Hematopoietic multipotent progenitor cell (in vitro differentiated cells): Measurements from ENCODE around the gene ABCG1. TPM values are rescaled to one million over a fixed set of nuclear protein-coding genes. Genes with fewer than 3 reads are reported as not detected.
A peak's percentile ranks its signal among the peaks of the same experiment; 100 is the strongest.

Experiments
- DNase-seq, 3 donors: peaks; one replicate each; pipeline ENCODE4 v3.0.0-alpha.2; 2011 to 2015; ENCODE audit warnings: low read depth in 2 of 3, low spot score in 2 of 3
- total RNA-seq: library from RNA; depleted of rRNA; stranded (reverse); fragments of >200 nt; gene quantifications from one replicate; pipeline ENCODE4 v1.2.3, GENCODE V29; 2012

The ABCG1 gene
- total RNA-seq, 1 donor = 45.5 TPM

DNA sequence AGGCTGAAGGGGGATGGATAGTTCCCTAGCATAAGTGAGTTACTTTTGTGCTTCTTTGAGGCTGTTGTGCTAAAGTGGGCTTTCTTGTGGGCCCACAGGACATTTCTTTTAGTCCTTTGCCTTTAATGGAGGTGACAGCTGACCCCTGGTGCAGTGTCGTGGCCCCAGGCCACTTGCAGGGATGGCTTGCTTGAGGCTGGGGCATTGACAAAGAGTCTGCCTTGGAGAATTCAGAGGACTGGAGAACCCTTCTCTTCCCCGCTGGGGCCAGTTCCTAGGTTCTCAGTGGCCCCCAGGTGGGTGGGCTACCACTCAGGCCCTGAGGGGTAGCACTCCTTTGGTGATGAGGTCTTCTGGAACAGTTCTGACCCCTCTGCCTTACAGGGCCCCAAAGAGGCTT is 12.8 kb downstream of the ABCG1 start:
- no peak for DNase-seq

DNA sequence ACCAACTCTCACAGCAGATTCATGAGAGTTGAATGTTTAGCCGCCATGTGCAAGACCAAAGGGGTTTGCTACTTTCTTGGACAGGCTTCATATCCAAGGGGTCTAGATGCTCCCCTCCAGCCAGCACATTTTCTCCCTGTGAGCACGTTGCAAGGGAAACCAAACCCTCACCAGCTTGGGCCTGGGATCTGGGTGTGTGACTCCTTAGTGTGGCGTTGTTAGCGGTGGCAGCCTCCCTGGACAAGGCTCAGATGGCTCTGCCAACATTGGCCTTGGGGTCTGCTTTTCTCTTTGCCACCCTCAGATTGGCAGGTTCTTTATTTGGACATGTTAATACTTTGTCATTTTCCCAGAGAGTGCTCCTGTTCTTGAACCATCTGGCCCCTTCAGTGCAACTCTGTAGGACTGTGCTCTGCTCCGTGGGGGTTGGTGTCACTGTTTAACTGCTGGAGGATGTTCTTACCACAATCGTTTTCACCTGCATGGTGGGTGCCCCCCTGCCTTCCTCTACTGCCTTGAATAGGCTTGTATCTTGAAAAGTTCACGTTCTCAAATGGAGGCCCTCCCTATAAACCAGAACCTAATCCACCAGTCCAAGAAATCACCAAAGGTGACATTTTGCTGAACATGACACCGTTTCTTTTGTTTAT is 13.4 kb downstream of the ABCG1 start:
- no peak for DNase-seq

DNA sequence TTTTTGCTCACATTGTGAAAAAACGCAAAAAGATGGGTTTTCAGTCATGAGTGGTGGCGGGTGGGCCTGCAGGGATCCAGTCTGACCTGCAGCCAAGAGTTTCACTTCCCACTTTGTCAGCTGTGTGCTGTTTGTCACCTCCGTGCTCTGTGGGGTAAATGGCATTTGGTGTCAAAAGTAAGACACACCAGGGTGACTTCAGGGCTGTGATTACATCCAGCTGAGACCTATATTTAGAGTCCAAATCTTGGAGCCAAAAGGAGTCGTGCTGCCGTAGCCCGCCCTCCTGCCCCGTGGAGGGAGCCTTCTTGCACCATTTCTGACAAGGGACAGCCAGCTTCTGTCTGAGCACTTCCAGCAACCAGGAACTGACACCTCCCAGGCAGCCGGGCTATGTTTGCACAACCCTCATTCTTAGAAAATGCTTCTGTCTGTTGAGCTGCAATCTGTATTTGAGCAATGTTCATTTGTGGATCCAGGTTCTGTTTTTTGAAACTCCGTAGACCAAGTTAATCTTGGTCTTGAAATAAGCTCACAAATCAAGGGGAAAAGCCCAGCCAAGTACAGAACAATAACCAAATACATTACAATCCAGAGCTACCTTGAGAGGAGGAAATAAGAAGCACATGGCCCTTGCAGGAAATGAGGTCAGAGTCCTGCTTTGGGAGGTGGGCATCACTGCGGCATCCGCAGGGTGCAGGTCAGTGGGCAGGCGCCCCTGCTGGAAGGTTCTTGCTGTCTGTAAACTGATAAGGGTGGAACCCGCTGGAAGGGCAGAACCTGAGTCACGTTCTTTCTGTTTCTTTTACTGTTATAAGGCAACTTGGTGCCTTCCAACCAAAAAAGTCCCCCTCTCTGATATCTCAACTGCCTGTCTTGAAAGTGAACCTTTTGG is 14.4 kb downstream of the ABCG1 start:
- peak; percentile 58 to 92 (median 92) for DNase-seq

DNA sequence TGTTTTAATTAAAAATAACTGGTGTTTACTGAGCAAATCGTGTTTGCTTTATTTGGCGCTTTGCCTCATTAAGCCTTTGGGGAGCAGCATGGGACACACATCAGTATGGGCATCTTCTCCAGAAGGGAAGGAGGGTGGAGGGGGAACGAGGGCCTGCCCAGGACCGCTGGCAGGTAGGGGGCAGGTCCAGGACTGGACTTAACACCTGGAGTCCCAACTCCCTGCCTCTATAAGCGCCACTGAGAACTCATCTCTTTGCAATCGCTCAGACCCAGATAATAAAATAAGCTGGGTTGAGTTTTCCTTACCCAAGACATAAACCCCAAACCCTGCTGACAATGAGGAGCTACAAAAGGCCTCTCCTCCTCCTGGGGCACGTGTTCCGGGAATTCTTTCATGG is 15.1 kb downstream of the ABCG1 start:
- DNase-seq = no peak

GRCh38 chr21:42234464-42235241 is 15.7 kb downstream of the ABCG1 start:
- DNase-seq = peak; percentile 79 to 83 (median 82)

DNA sequence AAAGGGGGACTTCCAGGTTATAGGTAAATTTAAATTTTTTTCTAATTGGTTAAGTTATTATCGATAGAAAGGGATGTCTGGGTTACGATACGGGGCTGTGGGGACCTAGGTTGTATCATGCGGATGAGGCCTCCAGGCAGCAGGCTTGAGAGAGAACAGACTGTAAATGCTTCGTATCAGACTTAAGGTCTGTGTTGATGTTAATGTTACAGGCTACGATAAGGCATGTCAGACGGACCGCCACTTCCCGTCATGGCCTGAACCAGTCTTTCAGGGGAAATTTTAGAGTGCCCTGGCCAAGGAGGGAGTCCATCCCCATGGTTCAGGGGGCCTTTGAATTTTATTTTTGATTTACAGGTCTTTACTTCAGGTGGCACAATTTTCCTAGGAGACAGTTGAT is 16.7 kb downstream of the ABCG1 start:
- no peak for DNase-seq

GRCh38 chr21:42236014-42236413 is 17.1 kb downstream of the ABCG1 start:
- no peak for DNase-seq

DNA sequence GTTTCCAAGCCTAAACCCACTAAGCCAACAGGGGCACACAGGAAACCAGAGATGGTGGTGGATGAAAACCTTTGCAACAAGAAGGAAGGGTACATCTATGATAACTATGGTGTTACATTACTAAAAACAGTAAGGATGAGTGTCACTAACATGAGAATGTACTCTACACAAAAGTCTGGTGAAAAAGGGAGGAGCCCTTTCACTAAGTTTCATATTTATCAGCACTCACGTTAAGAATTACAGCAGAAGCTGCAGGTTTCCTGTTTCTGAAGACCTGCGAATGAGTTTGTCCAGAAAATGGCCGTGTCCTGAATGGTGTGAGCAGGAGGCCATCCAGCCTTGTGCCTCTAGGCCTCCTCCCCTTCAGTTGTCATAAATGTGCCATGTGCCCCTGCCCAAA is 17.8 kb downstream of the ABCG1 start:
- peak in 1 of 3 donors; percentile 38 for DNase-seq

GRCh38 chr21:42237161-42237560 is 18.2 kb downstream of the ABCG1 start:
- DNase-seq = no peak

DNA sequence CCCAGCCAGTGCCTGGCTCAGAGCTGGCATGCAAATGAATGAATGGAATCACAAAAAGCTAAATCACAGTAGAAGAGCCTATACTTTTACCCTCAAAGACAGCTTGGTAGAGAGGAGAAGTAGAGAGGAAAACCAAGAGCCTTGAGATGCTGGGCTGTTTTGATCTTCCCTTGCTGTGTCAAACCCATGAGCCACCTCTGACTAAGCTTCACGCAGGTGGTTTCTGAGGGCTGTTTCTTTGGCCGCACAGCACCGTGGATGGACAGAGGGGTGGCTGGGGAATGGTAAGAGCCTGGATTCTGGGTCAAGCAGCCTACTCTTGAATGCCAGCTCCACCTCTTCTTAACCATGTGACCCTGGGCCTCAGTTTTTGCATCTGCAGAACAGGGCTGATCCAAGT is 18.6 kb downstream of the ABCG1 start:
- no peak for DNase-seq

DNA sequence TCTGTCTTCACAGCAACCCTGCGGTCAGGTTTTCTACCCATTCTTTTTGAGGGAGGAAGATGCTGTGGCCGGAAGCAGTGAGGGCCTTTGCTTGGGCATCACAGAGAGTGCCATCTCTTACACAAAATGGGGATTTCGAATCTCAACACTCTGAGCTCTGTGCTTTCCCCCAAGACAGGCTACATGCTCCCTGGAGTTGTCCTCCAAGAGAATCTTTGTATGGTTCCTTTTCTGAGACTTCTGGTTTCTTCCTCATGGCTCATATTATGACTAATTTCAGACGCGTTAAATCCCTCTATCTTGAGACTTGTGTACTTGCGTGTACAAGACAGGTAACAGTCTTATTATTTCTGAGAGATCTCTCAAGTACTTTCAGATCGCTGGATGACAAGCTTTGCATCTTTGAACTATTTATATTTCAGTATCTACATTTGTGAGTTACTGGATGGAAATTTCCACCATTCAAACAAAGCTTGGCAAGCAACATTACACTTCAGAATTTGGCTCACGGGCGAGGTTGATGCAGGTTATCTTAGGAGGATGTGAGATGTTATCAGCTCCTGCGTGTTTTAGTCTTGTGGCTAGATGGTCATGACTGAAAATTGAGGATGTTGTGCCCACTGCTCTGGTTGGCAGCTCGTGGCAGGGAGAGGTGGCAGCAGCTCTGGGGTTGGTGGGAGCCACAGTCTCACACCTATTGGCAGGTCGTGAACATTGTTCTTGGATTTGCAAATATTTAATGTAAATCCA is 19.4 kb downstream of the ABCG1 start:
- DNase-seq = peak in 1 of 3 donors; percentile 60

- DNase-seq = no peak
Observed at GRCh38 chr21:42239556-42239955, 20.6 kb downstream of the ABCG1 start.

DNA sequence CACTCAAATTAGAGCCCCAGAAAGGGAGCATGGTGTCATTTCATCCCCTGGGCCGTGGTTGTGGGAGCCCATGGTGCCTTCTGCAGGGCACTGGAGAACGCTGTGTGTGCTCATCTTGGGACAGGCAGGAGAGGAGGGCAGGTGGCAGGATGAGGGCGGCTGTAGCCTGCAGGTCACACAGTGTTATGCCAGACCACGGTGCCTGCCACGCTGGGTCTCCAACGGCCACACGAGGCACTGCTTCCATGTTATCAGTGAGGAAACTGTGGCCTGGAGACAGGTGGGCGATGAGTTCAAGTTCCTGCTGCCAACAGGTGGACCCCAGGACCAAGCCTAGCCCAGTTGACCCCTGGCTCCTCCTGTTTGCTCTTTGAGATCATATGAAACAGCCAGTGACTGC is 21.0 kb downstream of the ABCG1 start:
- no peak for DNase-seq

GRCh38 chr21:42242611-42243010 is 23.7 kb downstream of the ABCG1 start:
- no peak for DNase-seq

GRCh38 chr21:42243026-42243425 is 24.1 kb downstream of the ABCG1 start:
- no peak for DNase-seq

DNA sequence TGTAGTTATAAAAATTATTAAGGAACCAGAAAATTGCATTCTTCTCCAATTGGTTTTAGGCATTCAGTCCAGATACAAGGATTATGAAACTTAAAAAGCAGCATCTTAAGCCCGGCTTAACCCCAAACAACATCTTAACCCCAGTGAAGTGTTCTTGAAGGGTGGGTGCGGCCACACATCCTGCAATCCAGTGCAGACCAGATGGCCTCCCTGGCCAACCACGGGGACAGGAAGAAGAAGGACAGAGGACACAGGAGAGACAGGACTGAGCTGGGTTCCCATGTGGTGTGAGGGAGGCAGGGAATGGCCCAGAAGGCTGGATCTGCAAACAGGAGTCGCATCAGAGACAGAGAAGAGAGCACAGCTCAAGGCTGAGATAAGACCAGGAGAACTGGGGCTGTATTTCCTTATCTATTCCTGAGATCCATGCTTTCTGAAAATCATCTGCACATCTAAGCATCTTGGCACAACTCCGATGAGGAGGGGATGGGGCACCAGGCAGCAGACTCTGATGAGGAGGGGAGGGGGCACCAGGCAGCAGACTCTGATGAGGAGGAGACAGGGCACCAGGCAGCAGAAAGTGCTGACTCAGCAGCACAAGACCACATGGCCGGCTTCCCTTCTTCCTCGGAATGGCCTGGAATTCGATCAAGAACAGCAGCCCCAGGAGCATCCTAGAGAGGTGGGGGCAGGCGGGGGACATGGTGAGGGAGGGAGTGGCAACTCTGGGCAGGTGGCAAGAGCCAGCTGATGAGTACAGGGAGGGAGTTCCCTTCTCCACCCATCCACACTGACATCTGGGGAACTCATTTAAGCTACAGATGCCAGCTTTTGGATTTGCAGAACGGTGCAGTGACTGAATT is 26.6 kb downstream of the ABCG1 start:
- DNase-seq = no peak

DNA sequence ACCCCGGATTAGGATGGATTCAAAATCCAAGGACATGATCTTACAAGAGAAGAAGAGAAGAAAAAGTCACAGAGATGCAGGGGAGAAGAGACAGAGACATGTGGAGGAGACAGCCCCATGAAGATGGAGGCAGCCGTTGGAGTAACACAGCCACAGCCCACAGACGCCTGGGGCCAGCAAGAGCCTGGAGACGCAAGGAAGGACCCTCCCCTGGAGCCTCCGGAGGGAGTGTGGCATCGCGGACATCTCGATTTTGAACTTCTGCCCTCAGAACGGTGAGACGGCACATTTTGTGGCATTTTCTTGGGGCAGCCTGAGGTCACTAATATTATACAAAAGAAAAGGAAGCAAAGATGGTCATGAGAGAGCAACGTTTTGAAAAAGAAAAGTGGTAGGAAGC is 28.8 kb downstream of the ABCG1 start:
- DNase-seq = no peak

DNA sequence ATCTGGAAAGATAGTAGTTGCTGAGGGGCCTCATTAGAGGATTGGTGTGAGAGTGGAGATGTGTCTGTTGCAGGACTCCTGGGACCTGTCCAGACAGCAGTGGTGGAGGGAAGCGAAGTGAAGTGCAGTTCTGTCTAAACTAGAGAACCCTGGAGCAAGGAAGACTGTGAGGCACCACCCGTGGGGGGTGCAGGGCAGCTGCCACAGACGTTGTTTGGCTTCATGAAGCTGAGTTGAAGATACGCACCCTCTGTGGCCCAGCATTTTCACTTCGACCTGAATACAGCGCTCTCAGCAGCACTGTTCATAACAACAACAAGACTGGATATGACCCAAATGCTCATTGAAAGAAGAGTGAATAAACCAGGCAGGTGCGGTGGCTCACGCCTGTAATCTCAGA is 29.3 kb downstream of the ABCG1 start:
- no peak for DNase-seq

- no peak for DNase-seq
Observed at GRCh38 chr21:42248783-42249597, 30.1 kb downstream of the ABCG1 start.
